ENCODE measurements around the gene ZNF488.

DNA sequence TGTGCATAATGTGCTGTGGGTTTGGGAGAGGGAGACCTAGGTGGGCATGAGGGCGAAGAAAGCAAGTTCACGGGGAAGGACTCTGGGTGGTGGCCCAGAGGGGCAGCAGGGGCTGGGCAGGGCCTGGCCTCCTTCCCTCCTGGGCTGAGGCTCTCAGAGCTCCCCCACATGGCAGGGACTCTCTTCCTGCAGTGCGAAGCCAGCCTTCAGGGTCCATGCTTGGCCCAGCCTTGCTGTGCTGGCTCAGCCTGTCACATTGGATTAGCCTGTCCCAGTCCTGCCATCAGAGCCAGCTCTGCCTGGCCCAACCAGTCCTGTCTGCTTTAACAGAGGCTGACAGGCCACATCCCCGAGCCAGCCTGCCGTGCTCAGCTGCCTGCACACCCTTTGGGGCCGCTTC, 20.4 kb upstream of the ZNF488 start:
- TF ChIP-seq POLR2AphosphoS5 (IDR thresholded peaks at IDR 0.05) (no peak), POLR2A (IDR thresholded peaks at IDR 0.05; ENCODE audit: low read depth) (no peak)
- TF ChIP-seq, protein P1, sequence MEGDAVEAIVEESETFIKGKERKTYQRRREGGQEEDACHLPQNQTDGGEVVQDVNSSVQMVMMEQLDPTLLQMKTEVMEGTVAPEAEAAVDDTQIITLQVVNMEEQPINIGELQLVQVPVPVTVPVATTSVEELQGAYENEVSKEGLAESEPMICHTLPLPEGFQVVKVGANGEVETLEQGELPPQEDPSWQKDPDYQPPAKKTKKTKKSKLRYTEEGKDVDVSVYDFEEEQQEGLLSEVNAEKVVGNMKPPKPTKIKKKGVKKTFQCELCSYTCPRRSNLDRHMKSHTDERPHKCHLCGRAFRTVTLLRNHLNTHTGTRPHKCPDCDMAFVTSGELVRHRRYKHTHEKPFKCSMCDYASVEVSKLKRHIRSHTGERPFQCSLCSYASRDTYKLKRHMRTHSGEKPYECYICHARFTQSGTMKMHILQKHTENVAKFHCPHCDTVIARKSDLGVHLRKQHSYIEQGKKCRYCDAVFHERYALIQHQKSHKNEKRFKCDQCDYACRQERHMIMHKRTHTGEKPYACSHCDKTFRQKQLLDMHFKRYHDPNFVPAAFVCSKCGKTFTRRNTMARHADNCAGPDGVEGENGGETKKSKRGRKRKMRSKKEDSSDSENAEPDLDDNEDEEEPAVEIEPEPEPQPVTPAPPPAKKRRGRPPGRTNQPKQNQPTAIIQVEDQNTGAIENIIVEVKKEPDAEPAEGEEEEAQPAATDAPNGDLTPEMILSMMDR (IDR thresholded peaks at IDR 0.05), result no peak

All from esophagus muscularis mucosa (tissue), 3 donors.